ENCODE measurements around the gene PRAC1.

DNA sequence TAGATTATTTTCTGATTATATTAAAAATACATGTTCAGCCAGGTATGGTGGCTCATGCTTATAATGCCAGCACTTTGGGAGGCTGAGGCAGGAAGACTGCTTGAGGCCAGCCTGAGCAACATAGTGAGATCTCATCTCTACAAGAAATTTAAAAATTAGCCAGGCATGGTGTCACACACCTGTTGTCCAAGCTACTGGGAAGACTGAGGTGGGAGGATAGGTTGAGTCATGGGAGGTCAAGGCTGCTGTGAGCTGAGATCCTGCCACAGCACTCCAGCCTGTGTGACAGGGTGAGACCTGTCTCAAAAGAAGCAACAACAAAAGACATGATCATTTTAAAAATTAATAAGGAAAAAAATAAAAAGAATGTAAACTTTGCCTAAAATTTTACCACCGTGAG is 40.7 kb downstream of the PRAC1 start:
- TF ChIP-seq, protein P1, sequence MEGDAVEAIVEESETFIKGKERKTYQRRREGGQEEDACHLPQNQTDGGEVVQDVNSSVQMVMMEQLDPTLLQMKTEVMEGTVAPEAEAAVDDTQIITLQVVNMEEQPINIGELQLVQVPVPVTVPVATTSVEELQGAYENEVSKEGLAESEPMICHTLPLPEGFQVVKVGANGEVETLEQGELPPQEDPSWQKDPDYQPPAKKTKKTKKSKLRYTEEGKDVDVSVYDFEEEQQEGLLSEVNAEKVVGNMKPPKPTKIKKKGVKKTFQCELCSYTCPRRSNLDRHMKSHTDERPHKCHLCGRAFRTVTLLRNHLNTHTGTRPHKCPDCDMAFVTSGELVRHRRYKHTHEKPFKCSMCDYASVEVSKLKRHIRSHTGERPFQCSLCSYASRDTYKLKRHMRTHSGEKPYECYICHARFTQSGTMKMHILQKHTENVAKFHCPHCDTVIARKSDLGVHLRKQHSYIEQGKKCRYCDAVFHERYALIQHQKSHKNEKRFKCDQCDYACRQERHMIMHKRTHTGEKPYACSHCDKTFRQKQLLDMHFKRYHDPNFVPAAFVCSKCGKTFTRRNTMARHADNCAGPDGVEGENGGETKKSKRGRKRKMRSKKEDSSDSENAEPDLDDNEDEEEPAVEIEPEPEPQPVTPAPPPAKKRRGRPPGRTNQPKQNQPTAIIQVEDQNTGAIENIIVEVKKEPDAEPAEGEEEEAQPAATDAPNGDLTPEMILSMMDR (IDR thresholded peaks at IDR 0.05), result no peak
- no peak for TF ChIP-seq EZH2 (IDR thresholded peaks at IDR 0.05)
